ENCODE data around the gene NDC1.
"Not testable (repeated sequence)": the region's sequence is repeated elsewhere in the genome, so short reads cannot be mapped to it uniquely, and the experiment has no call there.

Gene NDC1

DNA sequence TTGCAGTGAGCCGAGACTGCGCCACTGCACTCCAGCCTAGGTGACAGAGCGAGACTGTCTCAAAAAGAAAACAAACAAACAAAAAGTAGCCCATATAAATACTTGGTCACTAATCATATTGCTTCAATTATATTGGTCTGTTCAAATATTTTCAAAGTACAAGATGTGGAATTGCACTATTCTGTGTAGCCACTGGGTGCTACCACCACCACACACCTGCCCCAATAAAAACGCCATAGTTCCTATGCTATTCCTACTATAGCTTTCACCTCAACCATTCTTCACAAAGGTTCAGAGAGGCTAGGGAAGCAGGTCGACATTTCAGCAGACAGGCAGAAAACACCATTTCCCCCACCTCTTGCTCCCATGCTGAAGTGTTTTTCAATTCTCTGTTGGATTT lies 16.7 kb downstream of the NDC1 start:
- no peak for DNase-seq

GRCh38 chr1:53819387-53819786 lies 18.7 kb downstream of the NDC1 start:
- DNase-seq: no peak

DNA sequence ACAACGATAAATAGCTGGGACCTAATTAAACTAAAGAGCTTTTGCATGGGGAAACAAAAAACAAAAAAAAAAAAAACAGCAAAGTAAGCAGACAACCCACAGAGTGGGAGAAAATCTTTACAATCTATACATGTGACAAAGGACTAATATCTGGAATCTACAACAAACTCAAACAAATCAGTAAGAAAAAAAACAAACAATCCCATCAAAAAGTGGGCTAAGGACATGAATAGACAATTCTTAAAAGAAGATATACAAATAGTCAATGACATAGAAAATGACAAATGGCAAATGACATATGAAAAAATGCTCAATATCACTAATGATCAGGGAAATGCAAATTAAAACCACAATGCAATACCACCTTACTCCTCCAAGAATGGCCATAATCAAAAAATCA lies 21.5 kb downstream of the NDC1 start:
- not testable (repeated sequence) for DNase-seq

- not testable (repeated sequence) for DNase-seq
Measured at GRCh38 chr1:53815484-53815883, 22.6 kb downstream of the NDC1 start.

DNA sequence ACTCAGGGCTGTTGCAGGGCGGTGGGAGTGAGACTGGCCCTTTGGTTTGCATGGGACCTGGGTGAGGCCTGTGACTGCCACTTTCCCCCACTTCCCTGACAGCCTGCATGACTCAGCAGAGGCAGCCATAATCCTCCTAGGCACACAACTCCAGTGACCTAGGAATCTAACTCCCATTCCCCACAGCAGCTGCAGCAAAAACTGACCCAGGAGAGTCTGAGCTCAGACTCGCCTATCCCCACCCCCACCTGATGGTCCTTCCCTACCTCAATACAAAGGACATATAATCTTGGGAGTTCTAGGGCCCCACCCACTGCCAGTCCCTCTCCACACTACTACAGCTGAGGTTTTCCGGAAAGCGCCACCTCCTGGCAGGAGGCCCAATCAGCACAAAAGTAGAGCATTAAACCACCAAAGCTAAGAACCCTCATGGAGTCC lies 26.7 kb downstream of the NDC1 start:
- no peak for DNase-seq

DNA sequence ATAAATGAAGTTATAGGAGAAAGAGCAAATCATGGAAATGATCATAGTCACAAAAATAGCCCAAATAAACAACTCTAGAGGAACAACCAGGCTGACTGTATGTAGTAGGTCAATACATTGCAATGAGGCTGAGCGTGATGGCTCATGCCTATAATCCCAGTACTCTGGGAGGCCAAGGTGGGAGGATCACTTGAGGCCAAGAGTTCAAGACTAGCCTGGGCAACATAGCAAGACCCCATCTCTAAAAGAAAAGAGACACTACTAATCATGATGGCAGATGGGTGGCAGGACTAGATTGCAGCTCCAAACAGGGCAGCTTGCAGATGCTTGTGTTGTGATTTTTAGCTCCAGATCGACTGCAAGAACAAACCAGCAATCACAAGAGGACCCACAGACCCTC lies 27.6 kb downstream of the NDC1 start:
- no peak for DNase-seq

DNA sequence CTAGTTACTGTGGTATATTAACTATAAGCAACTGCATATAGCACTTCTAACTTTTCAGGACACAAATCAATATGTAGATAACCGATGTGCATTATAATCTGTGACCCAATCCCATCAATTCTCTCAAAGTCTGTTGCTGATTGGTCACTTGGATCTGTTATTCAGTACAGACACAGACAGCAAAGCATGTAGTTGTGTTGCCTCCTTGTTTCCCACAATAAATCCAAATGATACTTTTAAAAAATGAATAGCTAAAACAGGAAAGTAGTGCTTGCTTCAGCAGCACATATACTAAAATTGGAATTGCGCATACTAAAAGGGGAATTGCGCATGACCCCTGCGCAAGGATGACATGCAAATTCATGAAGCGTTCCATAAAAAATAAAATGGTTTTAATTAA lies 28.1 kb downstream of the NDC1 start:
- DNase-seq: no peak

GRCh38 chr1:53807916-53808315 lies 30.2 kb downstream of the NDC1 start:
- DNase-seq: no peak

- DNase-seq: no peak
Measured at GRCh38 chr1:53804791-53805505, 33.1 kb downstream of the NDC1 start.

DNA sequence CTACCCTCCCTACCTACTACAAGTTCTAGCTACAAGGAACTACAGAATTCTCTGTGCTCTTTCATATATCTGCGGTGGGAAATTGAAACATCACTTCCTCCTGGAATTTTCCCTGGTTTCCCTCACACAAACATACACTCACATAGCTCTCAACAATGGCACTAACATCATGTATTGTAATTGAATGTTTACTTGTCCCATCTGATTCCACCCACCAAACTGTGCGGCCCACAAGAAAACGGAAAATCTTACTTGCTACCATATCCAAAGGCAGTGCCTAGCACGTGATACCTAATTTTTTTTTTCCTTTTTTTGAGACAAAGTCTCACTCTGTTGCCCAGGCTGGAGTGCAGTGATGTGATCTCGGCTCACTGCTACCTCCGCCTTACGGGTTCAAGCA lies 33.9 kb downstream of the NDC1 start:
- no peak for DNase-seq

GRCh38 chr1:53800621-53801020 lies 37.5 kb downstream of the NDC1 start:
- no peak for DNase-seq

DNA sequence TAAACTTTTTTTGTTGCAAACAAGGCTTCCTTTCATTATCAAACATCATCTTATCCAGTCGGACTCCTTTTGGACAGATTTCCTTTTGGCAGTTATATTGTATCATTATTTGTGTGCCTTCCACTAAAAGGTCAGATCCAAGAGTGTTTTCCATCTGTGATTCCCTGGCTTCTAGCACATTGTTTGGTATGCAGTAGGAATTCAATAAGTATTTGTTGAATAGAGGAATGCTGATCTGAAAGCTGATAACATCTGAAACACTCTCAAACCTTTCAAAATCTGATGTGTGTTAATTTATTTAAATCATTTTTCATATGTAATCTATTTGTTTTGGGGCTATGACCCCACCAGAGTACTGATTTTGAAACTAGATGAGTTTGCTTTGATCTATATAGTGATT lies 39.0 kb downstream of the NDC1 start:
- no peak for DNase-seq

GRCh38 chr1:53792806-53793205 lies 45.3 kb downstream of the NDC1 start:
- no peak for DNase-seq

- DNase-seq: no peak
Measured at GRCh38 chr1:53787655-53788054, 50.4 kb downstream of the NDC1 start.

DNA sequence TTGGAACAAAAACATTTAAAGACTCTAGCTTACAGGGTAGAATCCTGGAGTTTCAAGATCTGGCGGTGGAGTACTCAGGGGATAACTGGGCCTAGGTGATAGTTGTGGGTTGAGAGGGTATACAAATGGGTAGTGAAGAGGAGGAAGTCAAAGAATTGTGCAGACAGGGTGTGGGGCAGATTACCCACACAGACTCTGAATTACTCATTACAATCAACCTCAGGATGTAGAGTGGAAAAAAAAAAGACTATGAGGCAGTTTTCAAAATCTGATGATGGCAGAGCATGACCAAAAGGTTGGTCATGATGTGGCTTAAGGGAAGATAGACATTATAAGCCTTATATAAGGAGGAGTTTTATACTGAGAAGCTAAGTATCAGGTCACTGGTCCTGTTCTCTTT lies 55.0 kb downstream of the NDC1 start:
- no peak for DNase-seq

DNA sequence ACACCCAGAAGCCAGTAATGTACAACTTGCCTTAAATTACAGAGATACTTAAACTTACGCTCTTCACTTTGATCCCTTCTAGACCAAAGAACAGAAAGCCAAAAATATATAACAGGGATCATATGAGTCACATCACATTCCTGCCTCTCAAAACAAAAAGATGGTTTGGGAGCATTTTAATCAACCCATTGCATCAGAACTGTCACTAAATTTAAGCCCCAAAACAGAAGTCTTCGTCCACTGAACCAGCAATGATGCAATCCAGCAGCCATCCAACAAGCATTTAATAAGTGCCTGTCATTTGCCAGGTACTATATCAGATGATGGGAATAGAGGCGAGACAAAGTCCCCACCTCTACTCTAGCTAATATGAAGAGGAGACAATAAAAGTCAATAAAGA lies 56.4 kb downstream of the NDC1 start:
- no peak for DNase-seq

- DNase-seq: no peak
Measured at GRCh38 chr1:53777272-53777671, 60.8 kb downstream of the NDC1 start.

- no peak for DNase-seq
Measured at GRCh38 chr1:53771648-53772047, 66.4 kb downstream of the NDC1 start.

DNA sequence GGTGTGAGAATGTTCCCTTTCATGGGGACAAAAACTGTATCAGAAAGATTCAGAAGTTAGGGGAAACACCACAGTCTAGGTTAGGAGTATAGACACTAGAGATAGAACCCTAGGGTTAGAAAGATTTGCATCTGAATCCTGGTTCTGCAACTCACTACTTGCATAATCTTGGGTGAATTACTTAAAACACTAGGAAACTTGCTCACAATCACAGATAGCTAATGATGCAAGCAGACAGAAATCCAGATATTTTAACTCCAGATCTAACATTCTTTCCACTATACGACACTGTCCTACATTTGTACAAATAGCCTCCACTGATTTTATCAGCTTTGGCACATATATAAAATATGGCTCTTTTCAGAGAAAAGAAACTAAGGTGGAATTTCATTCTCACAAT lies 68.3 kb downstream of the NDC1 start:
- DNase-seq: no peak

GRCh38 chr1:53769184-53769583 lies 68.9 kb downstream of the NDC1 start:
- no peak for DNase-seq

DNA sequence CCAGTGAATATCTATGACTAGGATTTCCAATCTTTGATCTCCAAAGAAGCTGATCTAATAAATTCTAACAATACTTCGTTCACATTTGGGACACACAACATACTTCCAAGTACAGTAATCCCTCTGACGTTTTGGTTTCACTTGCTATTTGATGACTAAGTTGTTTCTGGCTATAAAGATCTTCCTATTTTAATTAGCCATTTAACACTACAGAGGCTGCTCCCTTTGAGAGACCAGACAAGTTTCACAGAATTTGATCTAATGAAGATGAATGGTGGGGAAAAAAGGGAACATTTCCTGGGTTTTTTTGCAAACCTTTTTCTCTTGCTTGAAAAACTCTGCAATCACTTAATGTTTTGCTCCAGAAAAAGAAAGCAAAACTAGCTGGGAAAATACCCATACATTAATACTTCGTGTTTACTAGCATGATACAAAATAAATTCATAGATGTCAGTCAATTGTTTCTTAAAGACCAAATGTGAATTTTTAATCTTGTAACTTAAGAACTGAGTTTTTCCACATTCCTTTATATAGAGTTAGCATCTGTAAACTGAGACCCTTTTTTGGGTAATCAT lies 71.2 kb downstream of the NDC1 start:
- DNase-seq: no peak

DNA sequence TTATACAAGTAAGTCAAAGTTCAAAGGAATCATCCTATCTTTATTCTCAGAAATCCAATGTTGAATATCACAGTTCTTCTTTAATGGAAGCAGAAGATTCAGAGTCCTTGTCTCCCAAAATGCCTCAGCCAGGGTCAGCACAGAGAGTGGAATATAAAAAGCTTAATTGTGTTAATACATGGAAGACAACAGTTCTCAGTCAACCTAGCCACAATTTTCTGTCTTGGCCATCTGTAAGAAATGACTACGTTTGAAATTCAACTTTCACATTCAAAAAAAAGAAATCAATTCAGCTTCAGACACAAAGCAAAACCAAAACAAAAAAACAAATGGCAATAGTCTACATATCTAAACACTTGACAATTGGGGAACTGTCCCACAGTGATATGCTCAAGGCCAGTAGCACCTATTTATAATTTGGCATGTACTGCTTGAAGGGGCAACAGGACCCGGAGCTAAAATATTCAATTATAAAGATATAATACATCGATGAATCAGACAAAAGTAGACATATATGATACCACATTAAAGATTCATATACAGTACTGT lies 71.8 kb downstream of the NDC1 start:
- DNase-seq: no peak

- DNase-seq: no peak
Measured at GRCh38 chr1:53765657-53766056, 72.4 kb downstream of the NDC1 start.

DNA sequence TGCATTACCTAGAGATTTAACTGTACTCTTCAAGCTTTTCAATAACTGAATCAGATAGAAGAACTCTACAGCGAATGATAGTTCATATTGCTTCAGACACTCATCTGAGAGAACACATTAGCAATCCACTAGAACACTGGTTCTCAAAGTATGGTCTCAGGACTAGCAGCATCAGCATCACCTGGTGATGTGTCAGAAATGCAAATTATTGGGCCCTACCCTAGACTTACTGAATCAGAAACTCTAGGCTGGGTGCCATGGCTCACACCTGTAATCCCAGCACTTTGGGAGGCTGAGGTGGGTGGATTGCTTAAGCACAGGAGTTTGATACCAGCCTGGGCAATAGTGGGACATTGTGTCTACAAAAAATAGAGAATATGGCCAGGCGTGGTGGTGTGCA lies 74.2 kb downstream of the NDC1 start:
- DNase-seq: no peak

GRCh38 chr1:53763461-53763860 lies 74.6 kb downstream of the NDC1 start:
- no peak for DNase-seq

All from SIG-M5 (cell line).